Transverse colon (tissue), 4 donors: Measurements from ENCODE around the gene C1QTNF1. TPM values are rescaled to one million over a fixed set of nuclear protein-coding genes. Genes with fewer than 3 reads are reported as not detected.
"Not testable (repeated sequence)": the region's sequence is repeated elsewhere in the genome, so short reads cannot be mapped to it uniquely, and the experiment has no call there.

ENCODE experiments used
- DNase-seq: peaks from one replicate; pipeline ENCODE4 v3.0.0-alpha.2; 2019
- H3K27ac ChIP-seq, 4 donors: fragments of 200-600 bp; sonication (generic); 2 replicates each; pipeline ENCODE4 v1.5.1; 2016 to 2018; ENCODE audit warnings: inconsistent platforms in 4 of 4
- H3K27me3 ChIP-seq: fragments of 200-600 bp; sonication (generic); 2 replicates; pipeline ENCODE4 v1.5.1; 2017; ENCODE audit warnings: inconsistent platforms
- H3K36me3 ChIP-seq, 4 donors: fragments of 200-600 bp; sonication (generic); 2 replicates each; pipeline ENCODE4 v1.5.1; 2017 to 2019; ENCODE audit warnings: inconsistent platforms in 4 of 4
- H3K4me1 ChIP-seq, 4 donors: fragments of 200-600 bp; sonication (generic); 2 replicates each; pipeline ENCODE4 v1.5.1; 2017 to 2020; ENCODE audit warnings: inconsistent platforms in 4 of 4
- H3K4me3 ChIP-seq, 4 donors: fragments of 200-600 bp; sonication (generic); 1 replicate in 1 of 4; 2 replicates in 3 of 4; pipeline versions ENCODE4 v1.5.1 to v1.6.1; 2017 to 2019; ENCODE audit warnings: inconsistent platforms in 4 of 4
- H3K9me3 ChIP-seq, 2 donors: fragments of 200-600 bp; sonication (generic); 2 replicates each; pipeline ENCODE4 v1.5.1; 2017 to 2019; ENCODE audit warnings: inconsistent platforms in 2 of 2
- CTCF ChIP-seq, 5 experiments: fragments of 200-600 bp in 3 of 5; fragments of 450-650 bp in 2 of 5; sonication (generic) in 3 of 5; IDR thresholded peaks; 1 replicate in 2 of 5; 2 replicates in 3 of 5; pipeline ENCODE4 v1.5.1; 2016 to 2017; ENCODE audit warnings: antibody characterized with exemption in 5 of 5, inconsistent platforms in 3 of 5, mild to moderate bottlenecking in 2 of 5, moderate library complexity in 1 of 5
- EP300 ChIP-seq: sonication (generic); formaldehyde crosslinking; IDR thresholded peaks from one replicate; pipeline ENCODE4 v1.6.1; 2017; ENCODE audit warnings: antibody characterized with exemption, low read depth
- POLR2A ChIP-seq: fragments of 450-650 bp; IDR thresholded peaks from one replicate; pipeline ENCODE4 v1.6.1; 2016; ENCODE audit warnings: antibody characterized with exemption, mild to moderate bottlenecking, moderate library complexity
- POLR2AphosphoS5 ChIP-seq, 3 donors: sonication (generic); formaldehyde crosslinking; IDR thresholded peaks; one replicate each; pipeline ENCODE4 v1.6.1; 2016; ENCODE audit warnings: antibody characterized with exemption in 3 of 3
- WGBS, 2 donors: methylation state at CpG; one replicate each; pipeline ENCODE4 v1.1.5; 2018; ENCODE audit warnings: low coverage in 1 of 2; 5-methylcytosine and 5-hydroxymethylcytosine counted together
- in situ Hi-C, 4 donors: fragments of 200-750 bp; cut with MboI; loops; one replicate each; pipeline versions ENCODE4 v1.15.0 to v1.15.1; 2017; ENCODE audit warnings: low sequenced_read_pairs in 3 of 4, low pct_ligation_motif_present in 1 of 4, low pct_unique_long_range_greater_than_20kb in 1 of 4
- intact Hi-C: fragments of 100-400 bp; cut with DNase I; formaldehyde crosslinking; loops from one replicate; pipeline ENCODE4 v1.15.1; 2023; ENCODE audit warnings: low total_unique reads
- total RNA-seq, 4 donors: library from RNA; depleted of rRNA; stranded (reverse); fragments of >200 nt; gene quantifications; one replicate each; pipeline ENCODE4 v1.1.0, GENCODE V29; 2016

C1QTNF1 gene
- total RNA-seq, 4 donors from 2014 or later: 5.4 to 35.5 (median 12.0) TPM

DNA sequence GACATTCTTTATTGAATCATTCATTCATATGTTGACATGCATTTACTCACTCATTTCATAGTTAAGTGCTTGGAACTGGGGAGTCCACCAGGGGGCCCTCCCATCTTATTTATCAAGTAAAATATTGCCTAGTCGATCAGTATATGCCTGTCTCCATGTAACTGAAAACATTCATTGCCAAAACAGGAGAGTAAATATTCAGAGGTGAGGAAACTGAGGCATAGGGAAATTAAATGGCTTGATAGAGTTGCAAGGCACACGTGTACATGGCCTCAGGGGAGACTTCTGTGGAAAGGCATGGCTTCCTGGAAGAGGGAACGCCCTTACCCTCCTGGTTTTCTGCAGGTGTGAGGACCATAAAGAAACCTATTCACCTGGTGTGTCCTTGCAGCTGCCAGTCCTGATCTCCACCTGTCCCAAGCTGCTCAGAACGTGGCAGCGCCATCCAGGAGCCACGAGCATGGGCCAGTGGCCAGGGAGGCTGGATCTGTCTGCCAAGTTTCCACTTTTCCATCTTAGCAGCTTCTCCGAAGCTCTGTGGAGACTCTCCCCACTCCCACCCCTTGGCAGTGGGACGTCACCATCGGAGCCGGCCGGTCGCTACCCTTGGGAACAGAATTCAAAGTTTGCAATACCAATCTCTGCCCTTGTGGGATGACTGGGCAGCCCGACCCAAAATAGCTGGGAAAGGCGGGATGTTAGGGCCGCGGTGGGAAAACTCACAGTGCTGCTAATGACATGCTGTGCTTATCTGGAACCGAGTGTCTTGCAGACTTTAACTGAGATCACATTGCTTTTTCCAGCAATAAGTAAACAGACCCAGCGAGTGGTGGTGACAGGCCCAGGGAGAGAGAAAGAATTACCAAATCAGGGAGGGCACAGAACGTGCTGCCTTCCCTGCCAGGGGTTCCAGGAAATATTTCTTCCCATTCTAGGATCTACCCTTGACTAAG lies 4.1 kb upstream of the C1QTNF1 start:
- Histone ChIP-seq H3K36me3 (no peaks in the 10 kb centered on the region), H3K4me3 (no peak overlapping the region), H3K9me3 (no peaks in the 10 kb centered on the region), H3K27ac (peak overlapping the region; percentile 63 to 84 (median 75)), H3K4me1 (peaks cover 17 to 49% (median 35%) of the 10 kb centered on the region in 4 donors), H3K27me3 (no peaks in the 10 kb centered on the region)
- TF ChIP-seq EP300: peak; percentile 35
- peak; percentile 58 to 71 (median 66) for TF ChIP-seq POLR2AphosphoS5 (IDR thresholded peaks at IDR 0.05)
- no peak for TF ChIP-seq POLR2A
- TF ChIP-seq CTCF (IDR thresholded peaks at IDR 0.05): peak; percentile 62 to 82 (median 70)
- in situ Hi-C loops: no loop called here
- DNase-seq: peak; percentile 69
- WGBS, 2 donors: 18 to 32% methylated on average over 6 to 19 of the region's 19 CpGs
- intact Hi-C loops: no loop called here

GRCh38 chr17:79020631-79021301 lies 3.2 kb upstream of the C1QTNF1 start:
- Histone ChIP-seq H3K27me3 (no peaks in the 10 kb centered on the region), H3K4me3 (no peak overlapping the region), H3K4me1 (peaks cover 25 to 57% (median 44%) of the 10 kb centered on the region in 4 donors), H3K9me3 (no peaks in the 10 kb centered on the region), H3K36me3 (no peaks in the 10 kb centered on the region), H3K27ac (peak overlapping the region; percentile 63 to 84 (median 75))
- TF ChIP-seq POLR2AphosphoS5 (IDR thresholded peaks at IDR 0.05) (no peak), POLR2A (no peak), CTCF (IDR thresholded peaks at IDR 0.05) (no peak), EP300 (no peak)
- 63 to 90% methylated on average over 2 of the region's 2 CpGs for WGBS, 2 donors
- DNase-seq: no peak
- in situ Hi-C loops (no loop called here), intact Hi-C loops (no loop called here)

- in situ Hi-C loops, H3K27me3 ChIP-seq, H3K9me3 ChIP-seq, H3K4me3 ChIP-seq, intact Hi-C loops, DNase-seq, H3K36me3 ChIP-seq: not testable (repeated sequence)
- Histone ChIP-seq H3K4me1 (peaks cover 35 to 69% (median 56%) of the 10 kb centered on the region in 4 donors), H3K27ac (peak overlapping the region in 1 of 4 donors; percentile 21)
- WGBS, 2 donors: 83% methylated on average over 2 of the region's 2 CpGs; no CpG with 5 or more reads in 1 of the 2 donors
Observed at GRCh38 chr17:79021929-79022328, 2.0 kb upstream of the C1QTNF1 start.

DNA sequence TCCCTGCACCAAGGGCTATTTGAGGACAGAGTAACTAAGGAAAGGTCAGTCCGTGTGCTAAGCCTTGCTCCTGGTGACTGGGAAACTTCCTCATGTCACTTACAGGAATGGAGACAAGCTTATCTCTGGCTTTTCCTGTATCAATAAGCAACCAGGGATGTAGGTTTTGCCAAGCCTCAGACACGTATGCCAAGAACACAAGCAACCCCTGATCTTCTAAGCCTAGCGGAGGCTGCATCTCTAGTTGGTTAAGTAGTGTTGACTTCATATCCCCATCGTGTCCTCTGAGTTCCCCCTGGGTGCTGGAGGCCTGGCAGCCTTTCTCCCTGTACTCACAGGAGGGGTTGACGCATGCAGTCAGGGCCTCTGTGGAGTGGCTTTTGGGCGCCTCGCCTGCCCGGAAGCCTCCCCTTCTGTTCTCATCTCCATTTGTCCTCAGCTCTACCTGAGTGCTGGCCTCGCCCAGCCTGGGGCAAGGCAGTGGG lies 1.4 kb upstream of the C1QTNF1 start:
- DNase-seq: no peak
- intact Hi-C loops: no loop called here
- WGBS, 2 donors: 81% methylated on average over 9 of the region's 9 CpGs; no CpG with 5 or more reads in 1 of the 2 donors

More for the DNA sequence above, 1.4 kb upstream of the C1QTNF1 start:
- H3K4me1 ChIP-seq: peaks cover 41 to 75% (median 62%) of the 10 kb centered on the region in 4 donors
- no peaks in the 10 kb centered on the region for H3K27me3 ChIP-seq
- H3K4me3 ChIP-seq: no peak overlapping the region
- H3K27ac ChIP-seq: peak overlapping the region in 2 of 4 donors; percentile 21 to 67
- H3K36me3 ChIP-seq: no peaks in the 10 kb centered on the region
- TF ChIP-seq POLR2A (no peak), EP300 (no peak), CTCF (IDR thresholded peaks at IDR 0.05) (no peak), POLR2AphosphoS5 (IDR thresholded peaks at IDR 0.05) (no peak)
- H3K9me3 ChIP-seq: no peaks in the 10 kb centered on the region
- in situ Hi-C loops: no loop called here
